SIG-M5 (cell line): Measurements from ENCODE around the gene AGL.
"Not testable (repeated sequence)": the region's sequence is repeated elsewhere in the genome, so short reads cannot be mapped to it uniquely, and the experiment has no call there.

Experiments used
- DNase-seq: peaks from one replicate; lab custom pipeline; 2025; lab: John Stamatoyannopoulos, UW

AGL gene

DNA sequence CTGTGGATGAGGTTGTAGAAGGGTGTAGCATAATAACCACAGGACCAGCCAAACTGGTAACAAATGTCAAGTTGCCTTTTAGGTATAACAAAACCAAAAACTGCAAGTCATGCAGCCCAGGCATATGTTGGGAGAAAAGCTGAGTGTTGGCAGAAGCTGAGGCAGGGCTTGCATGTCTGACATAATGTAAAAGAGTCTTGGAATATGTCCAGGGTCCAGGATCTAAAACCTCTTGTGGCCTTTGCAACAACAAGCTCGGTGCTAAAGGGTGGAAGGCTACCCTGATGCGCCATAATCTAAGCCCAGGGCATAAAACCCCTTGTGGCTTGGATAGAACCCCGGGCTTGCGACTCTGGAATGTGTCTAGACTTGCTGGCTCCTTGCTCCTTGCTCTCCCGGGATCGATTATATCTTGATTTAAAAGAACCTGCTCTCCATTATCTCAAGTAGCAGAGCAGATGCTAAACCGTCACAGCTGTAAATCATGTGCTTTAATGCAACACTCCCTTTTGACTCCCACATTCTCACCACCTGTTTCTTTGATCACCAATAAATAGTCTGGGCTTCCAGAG lies 93.1 kb downstream of the AGL start:
- DNase-seq, result no peak

DNA sequence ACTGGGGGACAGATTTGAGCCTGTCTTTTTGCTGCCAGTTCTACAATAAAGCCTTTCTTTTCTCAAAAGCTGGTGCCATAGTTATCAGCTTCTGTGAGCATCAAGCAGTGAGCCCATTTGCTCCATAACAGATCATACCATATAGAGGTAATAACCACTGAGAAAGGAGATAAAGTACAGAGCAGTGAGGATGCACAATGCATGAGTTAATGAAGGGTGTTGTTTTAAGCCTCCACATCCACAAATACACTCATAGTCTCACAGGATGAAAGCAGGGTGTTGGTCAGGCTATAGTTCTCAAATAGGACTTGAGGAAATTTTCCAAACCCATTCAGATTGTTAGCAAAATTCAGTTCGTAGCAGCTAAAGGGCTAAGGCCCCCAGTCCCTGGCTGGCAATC lies 94.0 kb downstream of the AGL start:
- DNase-seq, result no peak

DNA sequence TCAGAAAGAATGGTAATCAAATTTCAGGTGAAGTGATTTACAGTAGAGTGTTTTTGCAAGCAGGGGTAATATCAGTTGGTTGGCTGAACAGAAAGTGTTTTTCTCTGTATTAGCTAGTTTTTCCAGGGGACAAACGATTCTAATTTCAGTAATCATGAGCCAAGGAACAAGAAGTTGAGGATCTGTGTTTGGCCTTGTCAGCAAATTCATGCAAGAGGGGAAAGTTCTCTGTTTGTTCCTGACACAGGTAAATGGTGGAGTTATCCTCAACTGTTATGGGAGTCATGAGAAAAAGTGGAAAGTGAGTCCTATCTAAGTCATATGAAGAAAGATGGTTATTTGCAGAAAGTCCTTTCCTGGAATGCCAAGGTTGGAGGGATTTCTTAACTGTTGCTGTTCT lies 95.0 kb downstream of the AGL start:
- no peak for DNase-seq

- DNase-seq, result no peak
Measured at GRCh38 chr1:99950486-99950885, 100.3 kb downstream of the AGL start.

DNA sequence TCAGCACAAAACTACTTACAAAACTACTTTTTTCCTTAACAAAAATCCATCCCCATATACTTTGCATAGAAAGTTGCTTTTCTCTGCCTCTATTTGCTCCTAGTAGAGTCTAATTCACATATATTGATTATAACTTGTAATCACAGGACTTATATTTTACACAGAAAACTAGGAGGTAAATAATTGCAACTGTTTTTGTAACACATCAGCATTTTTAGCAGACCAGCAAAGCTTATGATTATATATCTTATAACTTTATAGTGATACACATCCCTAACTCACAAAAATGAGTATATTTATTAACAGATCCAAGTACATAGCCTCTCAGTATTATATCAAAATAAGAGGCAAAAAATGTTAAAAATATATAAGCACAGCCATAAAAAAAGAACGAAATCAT lies 102.4 kb downstream of the AGL start:
- no peak for DNase-seq

DNA sequence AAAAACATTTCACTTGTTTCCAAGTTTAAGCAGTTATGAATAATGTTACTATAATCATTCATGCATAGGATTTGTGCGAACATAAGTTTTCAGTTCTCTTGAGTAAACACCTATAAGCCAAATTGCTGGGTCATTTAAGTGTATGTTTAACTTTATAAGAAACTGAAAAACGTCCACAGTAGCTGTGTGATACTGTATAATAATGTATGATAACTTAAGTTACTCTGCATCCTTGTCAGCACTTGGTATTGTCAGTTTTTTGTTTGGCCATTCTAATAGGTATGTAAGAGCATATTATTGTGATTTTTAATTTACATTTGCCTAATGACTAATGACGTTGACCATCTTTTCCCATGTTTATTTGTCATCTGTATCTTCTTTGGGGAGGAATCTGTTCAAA lies 105.2 kb downstream of the AGL start:
- DNase-seq, result no peak

DNA sequence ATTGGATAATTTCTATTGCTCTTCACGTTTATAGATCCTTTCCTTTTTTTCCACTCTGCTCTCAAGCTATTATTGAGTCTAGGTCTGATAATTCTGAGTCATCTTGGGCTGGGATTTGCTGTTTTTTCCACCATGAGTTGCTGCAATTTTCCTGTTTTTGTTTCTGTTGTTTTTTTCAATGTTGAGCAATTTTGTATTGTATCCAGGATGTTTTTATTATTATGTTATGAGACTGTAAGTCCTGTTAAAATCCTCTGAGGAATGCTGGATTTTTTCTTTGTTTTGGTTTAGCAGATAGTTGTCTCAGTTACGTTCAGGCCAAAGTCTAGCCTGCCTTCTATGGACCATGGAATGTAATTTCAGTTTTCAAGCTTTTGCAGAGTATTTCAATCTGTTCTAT lies 106.6 kb downstream of the AGL start:
- no peak for DNase-seq

- no peak for DNase-seq
Measured at GRCh38 chr1:99957818-99958217, 107.7 kb downstream of the AGL start.

GRCh38 chr1:99959189-99959705 lies 109.1 kb downstream of the AGL start:
- not testable (repeated sequence) for DNase-seq

DNA sequence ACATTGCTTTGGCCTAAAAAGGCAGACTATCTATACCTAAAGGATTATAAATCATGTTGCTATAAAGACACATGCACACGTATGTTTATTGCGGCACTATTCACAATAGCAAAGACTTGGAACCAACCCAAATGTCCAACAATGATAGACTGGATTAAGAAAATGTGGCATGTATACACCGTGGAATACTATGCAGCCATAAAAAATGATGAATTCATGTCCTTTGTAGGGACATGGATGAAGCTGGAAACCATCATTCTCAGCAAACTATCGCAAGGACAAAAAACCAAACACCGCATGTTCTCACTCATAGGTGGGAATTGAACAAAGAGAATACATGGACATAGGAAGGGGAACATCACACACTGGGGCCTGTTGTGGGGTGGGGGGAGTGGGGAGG lies 110.1 kb downstream of the AGL start:
- not testable (repeated sequence) for DNase-seq

DNA sequence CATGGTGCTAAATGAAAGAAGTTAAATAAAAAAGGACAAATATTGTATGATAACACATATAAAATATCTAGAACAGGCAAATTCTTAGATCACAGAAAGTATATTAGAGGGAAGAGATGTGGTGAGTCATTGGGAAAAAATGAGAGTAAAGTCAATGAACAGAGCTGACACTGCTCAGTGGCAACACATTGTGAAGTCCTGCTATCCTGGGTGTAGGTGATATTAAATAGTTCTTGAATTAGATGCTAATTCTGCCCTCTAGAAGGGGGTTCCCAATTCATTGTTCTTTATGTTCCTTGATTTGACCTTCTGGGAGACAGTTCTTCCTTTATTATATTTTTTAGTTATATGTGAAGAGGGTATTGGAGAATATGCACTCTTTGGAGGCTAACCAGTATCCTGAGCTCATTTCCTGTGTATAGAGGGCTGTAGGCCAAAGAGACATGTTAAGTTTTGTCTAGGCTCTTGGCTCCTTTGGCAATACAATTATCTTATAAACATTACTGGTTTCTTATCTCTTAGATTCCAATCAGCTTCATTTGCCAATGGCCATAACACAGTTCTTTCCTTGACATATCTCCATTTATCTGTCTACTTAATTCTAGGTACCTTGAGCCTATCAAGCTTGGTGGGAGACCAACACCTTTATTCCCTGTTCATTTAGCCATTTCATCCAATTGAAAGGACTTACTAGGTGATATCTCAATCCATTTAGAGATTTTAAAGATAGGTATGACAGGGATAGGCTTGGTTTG lies 113.1 kb downstream of the AGL start:
- DNase-seq, result no peak

GRCh38 chr1:99964806-99965205 lies 114.6 kb downstream of the AGL start:
- no peak for DNase-seq

- no peak for DNase-seq
Measured at GRCh38 chr1:99965646-99966375, 115.7 kb downstream of the AGL start.

DNA sequence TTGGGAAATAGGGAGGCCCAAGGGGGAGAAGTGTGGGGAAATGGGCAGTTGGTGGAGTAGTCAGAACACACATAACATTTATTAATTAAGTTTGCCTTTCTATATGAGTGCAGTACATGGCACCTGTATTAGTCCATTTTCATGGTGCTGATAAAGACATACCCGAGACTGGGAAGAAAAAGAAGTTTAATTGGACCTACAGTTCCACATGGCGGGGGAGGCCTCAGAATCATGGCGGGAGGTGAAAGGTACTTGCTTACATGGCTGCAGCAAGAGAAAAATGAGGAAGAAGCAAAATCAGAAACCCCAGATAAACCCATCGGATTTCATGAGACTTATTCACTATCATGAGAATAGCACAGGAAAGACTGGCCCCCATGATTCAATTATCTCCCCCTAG lies 118.1 kb downstream of the AGL start:
- no peak for DNase-seq

DNA sequence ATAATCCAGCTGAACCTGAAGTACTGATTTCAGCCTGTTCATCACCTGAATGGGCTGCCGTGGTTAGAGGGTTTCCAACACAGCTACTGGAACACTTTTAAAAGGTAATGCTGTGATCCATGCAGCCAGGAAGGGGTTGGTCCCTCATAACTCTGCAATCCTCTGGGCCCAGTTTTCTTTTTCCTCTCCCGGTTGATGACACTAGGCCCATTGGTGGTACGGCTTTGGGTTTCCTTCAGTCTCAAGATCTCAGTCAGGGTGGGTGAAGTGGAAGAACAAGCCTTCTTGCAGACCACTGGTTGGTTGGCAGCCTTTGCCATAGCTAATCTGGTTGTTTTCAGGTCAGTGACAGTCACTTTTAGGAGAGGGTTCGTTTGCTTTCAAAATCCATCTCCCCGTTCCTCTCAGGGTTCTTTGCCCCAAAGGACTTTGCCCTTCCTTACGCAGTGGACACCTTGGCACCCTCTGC lies 119.1 kb downstream of the AGL start:
- DNase-seq, result no peak

GRCh38 chr1:99969729-99970621 lies 119.8 kb downstream of the AGL start, which contains the start of gene SLC35A3:
TSS of gene SLC35A3 (plus strand) at chr1:99969996. CDS start at chr1:99993555, 23,559 bp downstream.
- DNase-seq, result no peak

- no peak for DNase-seq
Measured at GRCh38 chr1:99970713-99971255, 120.6 kb downstream of the AGL start.

DNA sequence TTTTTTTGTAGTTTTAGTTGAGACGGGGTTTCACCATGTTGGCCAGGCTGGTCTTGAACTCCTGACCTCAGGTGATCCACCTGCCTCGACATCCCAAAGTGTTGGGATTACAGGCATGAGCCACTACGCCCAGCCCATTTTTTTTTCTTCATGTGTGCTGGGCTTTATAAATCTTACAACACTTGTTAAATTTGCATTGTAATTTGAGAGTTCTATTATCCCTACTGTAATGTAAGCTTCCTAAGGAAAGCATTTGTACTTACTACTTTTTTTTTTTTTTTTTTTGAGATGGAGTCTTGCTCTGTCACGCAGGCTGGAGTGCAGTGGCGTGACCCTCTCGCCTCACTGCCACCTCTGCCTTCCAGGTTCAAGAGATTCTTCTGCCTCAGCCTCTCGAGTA lies 121.9 kb downstream of the AGL start:
- DNase-seq, result not testable (repeated sequence)
